Measurements from ENCODE around the gene LDLRAD3.
"Not testable (repeated sequence)": the region's sequence is repeated elsewhere in the genome, so short reads cannot be mapped to it uniquely, and the experiment has no call there.

LDLRAD3 gene
- total RNA-seq = 0 reads per million in 2 donors

DNA sequence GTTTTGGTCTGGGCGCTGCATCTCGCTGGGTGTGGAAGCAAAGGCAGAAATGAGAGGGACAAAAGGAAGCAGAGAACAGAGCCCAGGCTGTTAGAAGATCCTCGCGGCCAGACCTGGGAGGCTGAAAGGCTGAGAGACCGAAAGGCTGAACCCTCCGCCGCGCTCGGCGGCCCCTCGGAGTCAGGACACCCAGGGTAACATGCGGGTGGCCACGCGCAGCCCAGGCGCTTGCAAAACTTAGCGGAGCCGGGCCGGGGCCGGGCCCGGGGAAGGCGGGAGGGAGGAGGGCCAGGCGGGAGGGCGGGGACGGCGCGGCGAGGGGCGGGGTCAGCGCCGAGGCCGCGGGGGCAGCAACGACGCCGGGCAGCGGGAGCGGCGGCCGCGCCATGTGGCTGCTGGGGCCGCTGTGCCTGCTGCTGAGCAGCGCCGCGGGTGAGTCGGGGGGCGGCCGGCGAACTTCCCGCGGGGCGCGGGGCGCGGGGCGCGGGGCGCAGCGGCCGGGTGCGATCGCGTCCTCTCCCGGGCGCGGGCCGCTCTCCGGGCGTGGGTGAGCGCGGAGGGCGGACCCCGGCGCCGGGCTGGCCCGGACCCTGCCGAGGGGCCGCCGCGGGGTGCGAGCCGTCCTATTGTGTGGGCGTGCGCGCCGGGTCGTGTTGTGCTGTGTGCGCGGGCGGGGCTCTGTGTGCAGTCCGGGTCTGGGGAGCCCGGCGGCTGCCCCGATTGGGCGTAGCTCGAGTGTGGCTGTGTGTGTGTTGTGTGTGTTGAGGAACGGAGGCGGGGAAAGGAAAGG lies at the start of gene LDLRAD3:
Gene LDLRAD3, plus strand, starts transcription at position 350 of the 790 bp plus-strand sequence. Its CDS starts 37 bp downstream, at position 387.
- DNase-seq = no peak

DNA sequence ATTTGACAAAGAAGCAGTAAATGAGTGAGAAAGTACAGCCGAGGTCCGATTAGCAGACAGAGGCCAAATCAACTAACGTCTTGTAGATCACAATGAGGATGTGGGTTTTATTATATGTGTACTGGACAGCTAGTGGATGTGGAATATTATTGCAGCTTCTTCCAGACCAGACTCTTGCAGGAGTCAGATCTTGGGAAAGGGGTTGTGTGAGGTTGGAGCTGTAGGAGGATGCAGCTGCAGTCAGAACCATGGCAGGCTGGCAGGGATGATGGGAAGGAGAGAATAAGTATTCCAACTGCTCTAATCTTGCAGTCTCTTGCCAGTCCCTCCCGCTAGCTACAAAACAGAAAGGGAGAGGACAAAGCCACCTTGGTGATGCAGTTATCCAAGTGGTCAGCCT lies 46.8 kb upstream of the LDLRAD3 start:
- no peak for DNase-seq

DNA sequence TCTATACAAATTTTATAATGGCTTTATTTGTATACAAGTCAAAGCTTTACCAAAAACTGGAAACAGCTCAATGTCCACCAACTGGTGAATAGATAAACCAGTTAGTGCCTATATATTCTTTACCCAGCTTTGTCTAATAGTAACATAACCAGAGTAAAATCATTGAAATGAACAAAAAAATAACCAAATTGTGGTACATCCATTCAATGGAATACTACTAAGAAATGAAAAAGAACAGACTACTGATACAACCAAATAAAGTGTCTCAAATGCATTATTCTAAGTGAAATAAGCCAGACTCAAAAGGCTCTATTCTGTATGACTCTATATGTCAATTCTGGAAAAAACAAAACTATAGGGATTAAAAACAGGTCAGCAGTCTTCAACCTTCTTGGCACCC lies 40.9 kb upstream of the LDLRAD3 start:
- DNase-seq = no peak

- no peak for DNase-seq
Measured at GRCh38 chr11:35905646-35906276, 38.1 kb upstream of the LDLRAD3 start.

DNA sequence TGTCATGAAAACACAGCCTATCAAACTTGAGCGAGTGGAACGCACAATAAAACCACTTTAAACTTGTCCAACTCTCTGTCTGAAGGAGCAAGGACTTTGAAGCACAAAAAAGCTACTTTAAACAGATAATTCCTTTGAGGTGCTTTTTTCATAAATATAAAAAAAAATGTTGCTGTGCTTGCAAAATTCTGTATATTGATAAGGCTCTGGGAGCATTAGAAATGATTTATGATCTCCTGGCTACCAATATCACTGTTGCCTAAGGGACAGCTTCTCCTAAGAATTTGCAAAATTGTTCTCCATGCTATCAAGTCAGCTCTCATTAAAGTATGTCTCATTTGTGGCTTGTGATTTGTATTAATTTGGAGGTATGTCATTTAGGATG lies 37.6 kb upstream of the LDLRAD3 start:
- no peak for DNase-seq

DNA sequence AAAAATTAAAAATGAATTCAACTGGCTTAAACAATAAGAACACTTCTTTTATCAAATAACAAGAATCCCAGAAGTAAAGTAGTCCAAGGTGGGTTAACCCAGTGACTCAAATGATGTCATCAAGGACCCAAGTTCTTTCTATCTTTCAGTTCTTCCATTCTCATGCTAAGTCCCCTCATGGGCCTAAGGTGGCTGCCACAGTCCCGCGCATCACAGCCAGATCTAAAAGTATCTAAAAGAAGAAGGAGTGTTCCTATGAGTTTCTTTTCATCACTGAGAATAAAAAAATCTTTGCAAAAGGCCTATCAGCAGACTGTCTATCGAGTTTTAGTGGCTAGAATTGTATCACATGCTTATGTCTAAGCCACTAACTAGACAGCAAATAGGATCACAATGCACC lies 37.2 kb upstream of the LDLRAD3 start:
- DNase-seq = no peak

DNA sequence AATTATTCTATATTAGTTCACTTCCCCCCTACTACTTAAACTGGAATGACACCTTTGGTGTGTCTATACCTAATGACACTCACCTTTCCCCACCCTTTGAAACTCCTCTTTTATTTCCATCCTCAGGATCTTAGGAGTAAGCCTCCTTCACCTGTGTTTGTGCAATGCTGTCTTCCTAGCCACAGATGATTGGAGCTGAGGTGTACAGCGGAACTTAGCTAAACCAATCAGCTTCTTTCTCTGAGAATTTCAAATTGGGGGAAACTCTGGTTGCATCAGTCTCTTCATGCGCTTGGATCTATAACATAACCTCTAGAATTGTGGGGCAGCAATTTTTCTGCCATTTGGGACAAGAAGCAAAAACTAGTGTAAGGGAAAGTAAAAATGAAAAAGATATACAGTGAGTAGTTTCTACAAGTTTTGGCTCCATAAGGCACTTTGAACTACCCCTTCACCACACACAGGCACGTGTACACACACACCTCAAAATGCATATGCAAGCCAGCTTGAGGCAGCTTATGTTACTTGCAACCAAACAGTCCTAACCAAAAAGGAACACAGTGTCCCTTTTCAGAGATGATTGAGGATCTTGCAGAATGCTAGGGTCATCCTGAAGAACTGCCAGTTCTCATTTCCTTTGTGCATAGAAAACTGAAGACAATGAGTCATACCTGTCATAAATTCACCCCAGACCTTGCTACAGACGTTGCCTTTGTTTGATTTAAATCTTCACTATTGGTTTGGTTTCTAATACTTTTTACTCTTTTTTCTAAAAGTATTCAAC lies 36.0 kb upstream of the LDLRAD3 start:
- DNase-seq = no peak

GRCh38 chr11:35908432-35908771 lies 35.5 kb upstream of the LDLRAD3 start:
- not testable (repeated sequence) for DNase-seq

- no peak for DNase-seq
Measured at GRCh38 chr11:35909511-35910265, 34.2 kb upstream of the LDLRAD3 start.

DNA sequence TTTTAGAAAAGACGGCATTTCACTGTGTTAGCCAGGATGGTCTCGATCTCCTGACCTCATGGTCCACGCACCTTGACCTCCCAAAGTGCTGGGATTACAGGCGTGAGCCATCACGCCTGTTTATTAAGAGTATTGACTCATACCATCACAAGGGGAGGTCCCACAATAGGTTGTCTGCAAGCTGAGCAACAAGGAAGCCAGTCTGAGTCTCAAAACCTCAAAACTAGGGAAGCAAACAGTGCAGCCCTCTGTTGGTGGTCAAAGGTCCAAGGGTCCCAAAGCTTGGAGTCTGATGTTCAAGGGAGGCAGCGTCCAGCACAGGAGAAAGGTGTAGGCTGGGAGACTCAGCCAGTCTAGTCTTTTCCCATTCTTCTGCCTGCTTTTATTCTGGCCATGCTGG lies 32.8 kb upstream of the LDLRAD3 start:
- DNase-seq = no peak

DNA sequence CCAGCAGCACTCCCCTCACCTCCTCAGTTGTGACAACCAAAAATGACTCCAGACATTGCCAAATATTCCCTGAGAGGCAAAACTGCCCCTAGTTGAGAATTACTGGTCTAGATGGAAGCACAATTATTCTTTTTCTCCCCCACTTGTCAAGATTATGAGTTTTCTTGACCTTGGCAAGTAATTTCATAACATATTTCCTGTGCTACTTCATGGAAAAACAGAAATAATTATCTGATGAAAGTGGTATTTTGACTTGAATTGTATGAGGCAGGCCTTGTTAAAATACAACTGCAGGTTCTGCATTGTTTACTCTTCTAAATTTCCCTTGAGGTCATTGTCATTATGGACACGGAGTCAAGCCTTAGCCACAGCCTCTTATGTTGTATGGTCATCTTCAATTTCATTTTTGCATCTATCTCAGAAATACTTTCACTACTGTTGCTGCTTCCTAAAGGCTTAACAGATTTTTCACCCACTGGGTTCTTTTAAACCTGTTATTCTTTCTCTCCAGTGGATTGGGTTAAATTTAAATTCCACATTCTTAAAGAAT lies 32.2 kb upstream of the LDLRAD3 start:
- no peak for DNase-seq

GRCh38 chr11:35912436-35912835 lies 31.4 kb upstream of the LDLRAD3 start:
- not testable (repeated sequence) for DNase-seq

- no peak for DNase-seq
Measured at GRCh38 chr11:35912883-35913624, 30.8 kb upstream of the LDLRAD3 start.

GRCh38 chr11:35914816-35915215 lies 29.0 kb upstream of the LDLRAD3 start:
- no peak for DNase-seq

DNA sequence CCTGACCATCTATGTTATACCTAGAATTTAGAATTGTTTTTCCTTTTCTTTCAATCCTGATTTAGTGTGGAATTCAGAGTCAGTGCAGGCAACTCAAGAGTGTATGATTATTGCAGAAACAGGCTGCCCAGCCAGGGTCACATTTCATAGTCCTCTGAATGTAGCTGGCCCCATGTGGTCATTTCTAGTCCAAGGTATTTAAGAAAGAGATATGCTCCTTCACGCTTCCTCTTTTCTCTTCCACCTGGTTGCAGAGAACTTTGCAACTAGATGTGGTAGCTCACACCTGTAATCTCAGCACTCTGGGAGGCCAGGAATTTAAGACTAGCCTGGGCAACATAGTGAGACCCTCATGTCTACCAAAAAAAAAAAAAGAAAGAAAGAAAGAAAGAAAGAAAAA lies 27.6 kb upstream of the LDLRAD3 start:
- DNase-seq = no peak

DNA sequence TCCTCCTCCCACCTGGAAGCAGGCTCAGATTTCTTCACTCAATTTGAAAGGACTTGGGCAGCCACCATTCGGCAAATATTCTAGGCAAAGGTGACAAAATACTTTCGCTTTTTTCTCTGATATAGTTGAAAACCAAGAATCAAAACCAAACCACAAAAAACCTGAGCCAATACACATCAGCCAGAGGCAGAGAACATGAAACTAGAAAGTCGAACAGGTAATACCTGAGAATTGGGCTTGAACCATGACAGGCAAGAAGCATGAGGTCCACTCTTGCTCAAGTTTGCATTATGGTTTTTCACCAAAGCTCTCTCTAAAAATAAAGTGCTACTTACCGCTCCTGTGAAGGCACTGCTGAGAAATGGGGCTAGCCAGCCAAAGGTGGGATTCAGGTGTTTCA lies 26.2 kb upstream of the LDLRAD3 start:
- DNase-seq = no peak

DNA sequence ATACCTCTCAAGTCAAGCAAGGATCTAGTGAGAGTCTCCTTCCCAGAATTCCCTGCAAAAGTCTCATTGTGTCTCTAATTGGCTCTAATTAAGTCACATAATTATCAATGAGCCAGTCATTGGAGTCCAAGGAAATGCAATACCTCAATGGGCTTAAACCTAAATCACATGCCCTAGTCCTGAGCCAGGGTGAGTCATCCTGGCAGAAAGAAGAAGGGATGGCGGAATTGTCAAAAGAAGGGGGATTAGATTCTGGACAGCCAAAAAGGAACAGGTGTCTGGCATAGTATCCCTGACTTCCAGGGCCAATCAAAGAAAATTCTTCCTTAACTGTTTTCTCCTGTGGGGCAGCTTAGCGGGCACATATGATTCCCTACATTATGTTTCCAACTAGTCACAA lies 25.1 kb upstream of the LDLRAD3 start:
- no peak for DNase-seq

- no peak for DNase-seq
Measured at GRCh38 chr11:35919244-35919643, 24.6 kb upstream of the LDLRAD3 start.

GRCh38 chr11:35923452-35923851 lies 20.4 kb upstream of the LDLRAD3 start:
- DNase-seq = no peak

GRCh38 chr11:35924811-35925210 lies 19.1 kb upstream of the LDLRAD3 start:
- no peak for DNase-seq

GRCh38 chr11:35927104-35927503 lies 16.8 kb upstream of the LDLRAD3 start:
- no peak for DNase-seq

DNA sequence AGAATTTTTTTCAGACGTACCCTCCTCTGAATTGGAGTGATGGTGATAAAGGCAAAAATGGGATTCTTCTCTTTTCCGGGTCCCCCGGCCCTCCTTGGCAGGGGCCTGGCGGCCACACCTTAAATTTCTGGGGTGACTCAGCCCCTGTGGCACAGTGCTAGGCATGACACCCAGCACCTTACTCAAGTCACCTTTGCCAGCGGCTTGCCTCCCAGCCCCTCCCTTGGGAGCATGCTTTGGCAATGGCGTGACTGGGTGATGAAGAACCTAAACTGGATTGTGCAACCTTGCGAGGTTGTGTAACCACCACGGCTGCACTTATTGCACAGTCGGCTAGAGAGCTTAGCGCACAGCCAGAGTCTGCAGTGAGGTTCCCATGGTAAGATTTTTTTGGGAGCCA lies 16.2 kb upstream of the LDLRAD3 start:
- no peak for DNase-seq
